Measurements from ENCODE around the gene ATP13A3.

The ATP13A3 gene

DNA sequence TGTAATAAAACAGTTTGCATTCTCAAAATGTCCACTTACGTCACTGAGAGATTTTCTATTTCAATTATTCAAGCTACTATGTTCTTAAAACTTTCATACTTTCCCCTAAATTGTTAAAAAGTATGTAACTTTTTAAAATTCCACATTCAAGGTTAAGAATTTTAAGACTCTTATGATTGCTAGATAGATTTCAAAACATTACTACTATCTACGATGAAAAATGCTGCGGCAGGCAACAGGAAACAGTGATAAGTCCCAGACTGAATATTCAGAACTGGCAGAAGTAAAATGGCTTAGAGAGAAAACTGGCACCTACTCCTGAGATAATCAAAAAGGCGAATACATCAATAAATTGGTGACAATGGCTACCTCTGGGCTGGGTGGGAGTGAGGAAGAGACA, 16.2 kb downstream of the ATP13A3 start:
- TF ChIP-seq, protein P1, sequence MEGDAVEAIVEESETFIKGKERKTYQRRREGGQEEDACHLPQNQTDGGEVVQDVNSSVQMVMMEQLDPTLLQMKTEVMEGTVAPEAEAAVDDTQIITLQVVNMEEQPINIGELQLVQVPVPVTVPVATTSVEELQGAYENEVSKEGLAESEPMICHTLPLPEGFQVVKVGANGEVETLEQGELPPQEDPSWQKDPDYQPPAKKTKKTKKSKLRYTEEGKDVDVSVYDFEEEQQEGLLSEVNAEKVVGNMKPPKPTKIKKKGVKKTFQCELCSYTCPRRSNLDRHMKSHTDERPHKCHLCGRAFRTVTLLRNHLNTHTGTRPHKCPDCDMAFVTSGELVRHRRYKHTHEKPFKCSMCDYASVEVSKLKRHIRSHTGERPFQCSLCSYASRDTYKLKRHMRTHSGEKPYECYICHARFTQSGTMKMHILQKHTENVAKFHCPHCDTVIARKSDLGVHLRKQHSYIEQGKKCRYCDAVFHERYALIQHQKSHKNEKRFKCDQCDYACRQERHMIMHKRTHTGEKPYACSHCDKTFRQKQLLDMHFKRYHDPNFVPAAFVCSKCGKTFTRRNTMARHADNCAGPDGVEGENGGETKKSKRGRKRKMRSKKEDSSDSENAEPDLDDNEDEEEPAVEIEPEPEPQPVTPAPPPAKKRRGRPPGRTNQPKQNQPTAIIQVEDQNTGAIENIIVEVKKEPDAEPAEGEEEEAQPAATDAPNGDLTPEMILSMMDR (IDR thresholded peaks at IDR 0.05) = no peak
- Histone ChIP-seq H3K27ac (no peak overlapping the region), H3K36me3 (no peaks in the 10 kb centered on the region), H3K9me3 (no peaks in the 10 kb centered on the region), H3K27me3 (no peaks in the 10 kb centered on the region), H3K4me3 (ENCODE audit: low read depth in 1 of 2, low read length in 1 of 2) (no peak overlapping the region), H3K4me1 (ENCODE audit: control insufficient read depth in 1 of 2, insufficient read depth in 1 of 2, low read depth in 1 of 2, low read length in 1 of 2) (peaks cover 8 to 10% of the 10 kb centered on the region in 2 experiments)

DNA sequence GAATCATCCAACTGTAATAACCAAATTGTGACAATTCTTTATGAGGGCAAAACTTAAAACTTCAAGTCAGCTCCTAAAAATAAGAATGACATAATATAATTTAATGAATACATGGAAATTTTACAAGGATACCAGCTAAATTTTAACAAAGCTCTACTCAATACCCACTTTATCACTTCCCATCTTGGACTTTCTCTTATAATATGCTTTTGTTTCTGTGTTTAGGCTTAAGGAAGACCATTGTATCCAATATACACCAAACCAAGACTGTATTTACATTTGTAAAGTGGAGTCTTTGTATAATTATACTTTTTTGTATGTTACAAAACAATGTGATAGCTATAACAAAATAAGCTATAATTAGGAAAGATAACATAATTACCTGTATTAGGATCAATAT, 16.8 kb downstream of the ATP13A3 start:
- TF ChIP-seq, protein P1 (IDR thresholded peaks at IDR 0.05) = no peak

DNA sequence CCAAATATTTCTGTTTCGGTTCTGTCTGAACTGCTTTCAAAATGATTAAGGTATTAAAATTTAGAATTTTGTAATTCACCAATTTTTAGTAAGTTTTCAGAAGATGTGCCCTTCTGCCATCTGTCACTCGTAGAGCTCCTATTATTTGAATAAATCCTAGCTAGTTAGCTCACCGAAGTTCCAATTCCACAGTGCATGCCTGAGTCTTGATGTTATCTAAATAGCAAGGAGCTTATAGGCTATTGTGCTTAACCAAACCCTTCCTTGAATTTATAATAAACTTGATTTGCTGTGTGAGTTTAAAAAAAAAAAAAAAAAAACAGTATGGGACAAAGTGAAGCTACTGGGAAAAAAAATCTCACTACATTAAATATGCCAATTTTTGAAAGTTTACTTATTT, 18.7 kb downstream of the ATP13A3 start:
- Histone ChIP-seq H3K9me3 (no peaks in the 10 kb centered on the region), H3K36me3 (no peaks in the 10 kb centered on the region), H3K4me1 (ENCODE audit: control insufficient read depth in 1 of 2, insufficient read depth in 1 of 2, low read depth in 1 of 2, low read length in 1 of 2) (peaks cover 8 to 10% of the 10 kb centered on the region in 2 experiments), H3K4me3 (ENCODE audit: low read depth in 1 of 2, low read length in 1 of 2) (no peak overlapping the region), H3K27ac (no peak overlapping the region), H3K27me3 (no peaks in the 10 kb centered on the region)
- TF ChIP-seq, protein P1 (IDR thresholded peaks at IDR 0.05) = no peak

More for the DNA sequence above, 16.8 kb downstream of the ATP13A3 start:
- Histone ChIP-seq H3K27me3 (no peaks in the 10 kb centered on the region), H3K4me1 (ENCODE audit: control insufficient read depth in 1 of 2, insufficient read depth in 1 of 2, low read depth in 1 of 2, low read length in 1 of 2) (peaks cover 8 to 10% of the 10 kb centered on the region in 2 experiments), H3K9me3 (no peaks in the 10 kb centered on the region), H3K27ac (no peak overlapping the region), H3K36me3 (no peaks in the 10 kb centered on the region), H3K4me3 (ENCODE audit: low read depth in 1 of 2, low read length in 1 of 2) (no peak overlapping the region)

DNA sequence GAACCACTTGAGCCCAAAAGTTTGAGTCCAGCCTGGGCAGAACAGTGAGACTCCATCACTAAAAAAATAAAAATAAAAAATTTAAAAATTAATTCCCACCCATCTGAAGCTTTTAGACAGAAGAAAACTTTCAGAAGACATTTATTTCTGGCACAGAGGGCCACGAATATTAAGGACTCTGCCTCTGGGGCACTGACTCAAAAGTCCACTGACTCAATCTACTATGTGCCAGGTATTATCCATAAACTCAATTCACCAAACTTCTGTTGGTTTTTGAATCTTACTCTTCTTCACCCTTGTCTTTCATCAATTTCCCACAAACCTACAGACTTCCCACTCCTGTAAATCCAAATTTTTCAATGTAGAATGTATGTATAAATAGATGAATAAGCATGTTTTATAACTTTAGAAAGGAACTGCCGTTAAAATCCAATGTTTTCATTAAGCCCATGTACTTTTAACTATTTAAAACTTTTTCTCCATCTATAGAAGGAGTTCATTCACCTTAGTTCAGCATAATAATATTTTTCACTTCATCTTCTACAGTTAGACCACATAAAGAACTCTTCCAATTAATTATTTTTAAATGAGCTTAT, 19.9 kb downstream of the ATP13A3 start:
- TF ChIP-seq, protein P1 (IDR thresholded peaks at IDR 0.05) = no peak
- Histone ChIP-seq H3K27me3 (no peaks in the 10 kb centered on the region), H3K36me3 (no peaks in the 10 kb centered on the region), H3K27ac (no peak overlapping the region), H3K4me3 (ENCODE audit: low read depth in 1 of 2, low read length in 1 of 2) (no peak overlapping the region), H3K9me3 (no peaks in the 10 kb centered on the region), H3K4me1 (ENCODE audit: control insufficient read depth in 1 of 2, insufficient read depth in 1 of 2, low read depth in 1 of 2, low read length in 1 of 2) (peaks cover 3% of the 10 kb centered on the region in 2 experiments)

DNA sequence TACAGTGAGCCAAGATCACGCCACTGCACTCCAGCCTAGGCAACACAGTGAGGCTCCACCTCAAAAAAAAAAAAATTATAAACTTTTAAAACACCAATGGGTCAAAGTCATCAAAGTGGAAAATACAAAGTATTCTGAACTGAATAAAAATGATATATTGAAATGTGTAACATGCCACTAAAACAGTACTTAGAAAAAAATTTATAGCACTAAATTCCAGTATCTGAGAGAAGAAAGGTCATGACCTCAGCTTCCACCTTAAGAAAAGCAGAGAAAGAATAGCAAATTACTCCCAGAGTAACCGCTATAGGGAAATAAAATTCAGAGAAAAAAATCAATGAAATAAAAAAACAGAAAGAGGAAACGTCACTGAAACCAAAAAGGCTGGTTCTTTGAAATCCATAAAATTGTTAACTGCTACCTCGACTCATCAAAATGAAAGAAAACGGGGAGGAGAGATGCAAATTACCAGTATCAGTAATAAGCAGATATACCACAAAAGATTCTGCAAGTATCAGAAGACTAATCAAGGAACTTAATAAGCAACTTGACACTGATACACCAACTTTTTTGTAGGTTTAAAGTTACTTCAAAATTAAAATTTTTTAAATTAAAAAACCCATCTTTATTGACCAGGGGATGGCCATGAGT, 20.8 kb downstream of the ATP13A3 start:
- TF ChIP-seq, protein P1 (IDR thresholded peaks at IDR 0.05) = no peak
- H3K4me1 ChIP-seq (ENCODE audit: control insufficient read depth in 1 of 2, insufficient read depth in 1 of 2, low read depth in 1 of 2, low read length in 1 of 2) = no peaks in the 10 kb centered on the region
- H3K9me3 ChIP-seq = no peaks in the 10 kb centered on the region
- no peaks in the 10 kb centered on the region for H3K36me3 ChIP-seq
- H3K27ac ChIP-seq = no peak overlapping the region
- no peaks in the 10 kb centered on the region for H3K27me3 ChIP-seq
- no peak overlapping the region for H3K4me3 ChIP-seq (ENCODE audit: low read depth in 1 of 2, low read length in 1 of 2)
